COR-L47 (cell line): ENCODE results near the gene CBY3.
"Not testable (repeated sequence)": the region's sequence is repeated elsewhere in the genome, so short reads cannot be mapped to it uniquely, and the experiment has no call there.

Source experiments
- DNase-seq: peaks from one replicate; lab custom pipeline; 2025; lab: John Stamatoyannopoulos, UW

The CBY3 gene

DNA sequence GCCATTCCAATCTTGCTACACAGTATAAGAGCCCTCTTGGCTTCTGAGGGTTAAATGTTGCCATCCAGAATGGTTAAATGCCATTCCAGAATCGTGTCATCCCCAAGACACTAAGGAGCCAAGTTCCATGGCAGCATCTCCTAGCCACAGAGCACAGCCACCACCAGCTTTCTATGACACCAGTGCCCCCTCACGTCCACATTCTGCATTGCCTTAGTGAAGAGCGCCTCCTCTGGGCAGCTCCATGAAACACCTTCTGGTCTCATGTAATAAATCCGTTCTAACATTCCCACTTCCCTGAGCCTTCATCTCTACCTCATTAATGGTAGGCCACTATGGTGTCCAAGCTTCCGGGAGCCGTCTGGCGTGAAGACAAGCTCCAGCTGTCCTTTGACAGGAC is 12.4 kb downstream of the CBY3 start:
- DNase-seq, result no peak

DNA sequence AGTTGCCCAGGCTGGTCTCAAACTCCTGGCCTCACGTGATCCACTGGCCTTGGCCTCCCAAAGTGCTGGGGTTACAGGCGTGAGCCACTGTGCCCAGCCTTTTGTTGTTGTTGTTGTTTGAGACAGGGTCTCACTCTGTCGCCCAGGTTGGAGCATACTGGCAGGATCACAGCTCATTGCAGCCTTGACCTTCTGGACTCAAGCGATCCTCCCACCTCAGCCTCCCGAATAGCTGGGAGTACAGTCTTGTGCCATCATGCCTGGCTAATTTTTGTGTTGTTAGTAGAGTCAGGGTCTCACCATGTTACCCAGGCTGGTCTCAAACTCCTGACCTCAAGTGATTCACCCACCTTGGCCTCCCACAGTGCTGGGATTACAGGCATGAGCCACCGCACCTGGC is 19.2 kb downstream of the CBY3 start:
- DNase-seq, result not testable (repeated sequence)

DNA sequence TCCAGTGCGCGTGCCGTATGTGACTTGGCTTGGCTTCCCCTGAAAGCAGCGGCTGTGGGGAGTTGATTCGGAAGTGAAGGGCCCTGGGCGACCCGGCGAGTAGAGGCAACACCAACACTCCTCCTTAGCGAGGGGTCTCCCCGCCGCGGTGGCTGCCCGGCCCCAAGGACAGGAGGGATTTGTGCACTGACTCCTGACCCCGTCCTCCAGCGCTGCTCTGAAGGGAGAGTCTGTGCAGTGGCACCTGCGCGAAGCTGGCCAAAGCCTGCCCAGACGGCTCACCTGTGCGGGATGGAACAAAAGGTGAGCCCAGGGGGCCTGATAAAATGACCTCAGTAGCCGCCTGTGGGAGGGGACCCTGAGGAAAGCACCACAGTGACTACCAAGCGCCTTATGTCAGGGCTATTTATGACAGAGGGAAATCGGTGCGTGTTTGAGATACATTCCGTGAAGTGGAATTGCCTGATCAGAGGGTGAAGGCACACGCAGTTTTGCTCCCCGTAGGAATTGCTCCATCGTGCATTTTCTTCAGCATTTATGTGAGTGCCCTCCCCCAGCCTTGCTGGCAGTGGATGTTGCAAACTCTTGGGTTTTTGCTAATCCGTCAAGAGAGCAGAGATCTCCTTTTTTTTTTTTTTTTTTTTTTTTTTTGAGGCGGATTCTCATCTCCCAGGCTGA is 22.5 kb downstream of the CBY3 start:
- DNase-seq, result not testable (repeated sequence)

DNA sequence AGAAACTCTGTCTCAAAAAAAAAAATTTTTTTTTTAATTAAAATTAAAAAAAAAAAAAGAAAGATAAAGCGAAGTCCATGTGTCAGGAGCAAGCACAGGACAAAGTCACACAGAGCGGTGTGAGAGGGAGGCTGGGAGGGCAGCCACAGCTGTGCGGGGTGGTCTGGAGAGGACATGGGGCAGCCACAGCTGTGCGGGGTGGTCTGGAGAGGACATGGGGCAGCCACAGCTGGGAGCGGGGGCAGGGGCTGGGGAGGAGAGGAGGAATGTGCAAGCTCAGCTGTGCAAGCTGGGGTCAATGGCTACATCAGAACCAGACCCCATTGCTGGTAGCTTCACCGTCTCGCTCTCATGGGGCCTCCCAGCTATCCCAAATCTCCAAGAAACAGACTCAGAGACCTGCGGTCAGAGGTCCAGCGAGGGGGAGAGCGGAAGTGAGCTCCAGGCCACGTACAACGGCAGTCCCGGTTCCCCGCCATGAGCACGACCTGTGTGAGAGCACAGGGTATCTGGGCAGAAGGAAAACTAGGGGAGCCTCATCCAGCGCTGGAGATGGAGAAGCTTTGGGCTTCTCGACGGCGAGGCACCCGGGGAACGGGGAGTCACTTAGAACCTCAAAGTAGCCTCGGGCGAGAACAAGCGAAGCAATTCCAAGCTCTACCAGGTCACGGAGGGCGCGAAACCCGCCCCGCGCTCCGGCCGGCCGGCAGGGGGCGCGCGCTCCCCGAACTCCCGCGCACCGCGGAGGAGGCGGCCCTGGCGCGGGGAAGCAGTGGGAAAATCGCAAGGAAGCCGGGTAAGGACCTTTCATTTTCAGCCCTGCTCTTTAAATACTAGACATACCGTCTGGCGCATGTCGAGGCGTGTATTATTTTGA is 23.3 kb downstream of the CBY3 start:
- DNase-seq, result not testable (repeated sequence)

DNA sequence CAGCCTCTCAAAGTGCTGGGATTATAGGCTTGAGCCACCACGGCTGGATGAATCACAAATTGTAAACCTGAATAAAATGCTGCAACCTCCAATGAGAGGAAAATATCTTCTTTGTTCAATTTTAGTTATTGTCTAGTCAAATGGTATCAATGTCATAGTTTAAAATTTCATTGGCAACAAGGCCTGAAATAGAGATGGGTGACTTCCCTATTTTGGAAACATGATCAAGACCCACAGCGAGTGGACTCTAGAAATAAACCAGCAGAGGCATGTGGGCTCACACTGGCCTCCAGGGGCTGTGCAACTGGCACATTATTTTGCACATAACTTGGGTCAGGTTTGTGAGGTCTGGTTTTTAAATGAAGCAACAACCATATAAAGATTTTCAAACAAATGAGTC is 27.7 kb downstream of the CBY3 start:
- not testable (repeated sequence) for DNase-seq

DNA sequence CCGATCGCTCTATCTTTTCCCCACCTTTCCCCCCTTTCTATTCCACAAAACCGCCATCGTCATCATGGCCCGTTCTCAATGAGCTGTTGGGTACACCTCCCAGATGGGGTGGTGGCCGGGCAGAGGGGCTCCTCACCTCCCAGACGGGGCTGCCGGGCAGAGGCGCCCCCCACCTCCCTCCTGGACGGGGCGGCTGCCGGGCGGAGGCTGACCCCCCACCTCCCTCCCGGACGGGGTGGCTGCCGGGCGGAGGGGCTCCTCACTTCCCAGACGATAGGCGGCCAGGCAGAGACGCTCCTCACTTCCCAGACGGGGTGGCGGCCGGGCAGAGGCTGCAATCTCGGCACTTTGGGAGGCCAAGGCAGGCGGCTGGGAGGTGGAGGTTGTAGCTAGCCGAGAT is 30.6 kb downstream of the CBY3 start:
- not testable (repeated sequence) for DNase-seq

DNA sequence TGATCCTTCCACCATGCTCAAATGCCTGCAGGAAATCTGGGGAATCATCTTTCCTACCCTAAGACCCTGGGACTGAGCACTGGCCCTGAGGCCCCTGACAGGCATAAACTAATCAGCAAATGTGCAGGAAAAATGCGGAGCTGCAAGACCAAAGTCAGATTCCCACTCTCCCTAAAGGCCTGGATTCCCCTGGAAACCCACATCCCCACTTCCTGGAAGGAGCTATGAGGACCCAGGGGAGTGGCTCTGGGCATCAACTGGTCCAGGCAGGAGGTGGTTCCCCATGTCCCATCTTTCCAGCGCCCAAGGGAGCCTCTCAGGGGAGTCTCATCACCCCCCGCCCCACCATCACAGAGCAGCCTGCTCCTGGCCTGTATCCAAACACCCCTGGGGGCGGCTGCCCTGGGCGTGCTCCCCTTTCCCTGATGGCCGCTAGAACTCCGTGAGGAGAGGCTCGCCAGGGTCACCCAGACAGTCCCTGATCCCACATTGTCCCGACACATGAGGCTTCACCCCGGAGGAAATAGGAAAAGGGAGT is 31.6 kb downstream of the CBY3 start:
- not testable (repeated sequence) for DNase-seq

DNA sequence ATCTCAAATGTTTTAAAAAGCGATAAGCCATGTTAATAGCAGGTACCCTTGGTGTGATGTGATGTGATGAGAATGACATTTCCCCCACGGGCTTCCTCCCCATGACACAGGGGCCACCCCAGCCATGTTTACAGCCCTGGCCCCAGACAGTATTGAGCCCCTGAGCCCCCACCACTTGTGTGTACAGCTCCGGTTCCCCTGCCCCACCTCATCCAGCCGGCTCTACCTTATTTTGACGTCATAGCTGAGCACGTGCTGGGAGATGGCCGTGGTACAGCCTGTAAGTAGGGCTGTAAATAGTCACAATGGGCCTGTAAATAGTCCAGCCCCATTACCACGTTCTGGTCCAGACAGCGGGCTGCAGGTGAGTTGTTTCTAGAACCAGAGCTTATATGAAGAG is 32.4 kb downstream of the CBY3 start:
- DNase-seq, result no peak

DNA sequence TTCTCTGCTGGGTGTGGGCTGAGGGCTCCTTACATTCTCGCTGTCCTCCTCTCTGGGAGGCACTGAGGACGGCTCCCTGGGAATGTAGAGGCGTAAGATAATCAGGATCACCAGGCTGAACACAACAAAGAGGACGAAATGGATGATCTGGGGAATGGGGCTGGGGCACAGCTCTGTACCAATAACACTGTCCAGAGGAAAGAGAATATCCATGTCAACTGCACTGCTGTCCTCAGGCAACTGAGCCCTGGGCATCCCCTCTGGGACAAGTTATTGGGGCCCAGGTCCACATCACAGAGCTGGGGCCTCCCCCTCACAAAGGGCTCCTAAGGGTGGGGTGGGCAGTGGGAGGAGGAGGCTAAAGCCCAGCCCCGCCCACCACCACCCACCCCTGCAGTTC is 36.1 kb downstream of the CBY3 start:
- DNase-seq, result not testable (repeated sequence)

DNA sequence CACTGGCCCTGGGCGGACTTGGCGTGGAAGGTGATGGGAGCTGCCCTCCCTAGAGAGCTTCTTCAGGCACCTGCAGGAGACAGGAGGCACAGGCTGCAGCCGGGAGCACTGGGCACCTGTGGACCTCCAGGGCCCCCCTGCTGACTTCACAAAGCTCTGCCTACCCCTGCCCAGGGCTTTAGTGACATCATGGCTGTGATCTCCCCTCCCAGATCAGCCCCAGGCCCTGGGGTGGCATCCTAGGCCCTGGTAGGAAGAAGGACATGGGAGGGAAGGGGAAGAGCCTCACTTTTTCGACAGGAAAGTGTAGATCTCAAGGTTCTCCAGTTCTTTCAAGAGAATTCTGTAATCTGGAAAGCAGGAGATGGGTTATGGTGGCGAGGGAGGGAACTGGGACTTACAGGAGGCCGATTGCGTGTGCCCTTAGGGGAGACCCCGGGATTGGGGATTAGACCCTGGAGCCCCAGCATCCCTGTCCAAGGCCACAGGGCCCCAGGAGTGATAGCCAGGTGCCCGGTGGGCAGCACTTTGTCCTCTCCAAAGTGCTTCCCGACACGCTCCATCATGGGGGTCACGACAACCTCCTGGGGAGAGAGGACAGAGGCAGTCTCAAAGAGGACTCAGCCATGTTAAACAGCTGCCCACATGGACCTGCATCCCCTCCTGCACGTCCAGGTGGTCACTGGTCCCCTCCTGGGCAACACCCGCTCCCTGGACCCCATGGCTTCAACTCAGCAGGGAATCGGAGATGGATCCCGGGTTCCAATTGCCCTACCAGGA is 37.5 kb downstream of the CBY3 start:
- DNase-seq, result not testable (repeated sequence)

DNA sequence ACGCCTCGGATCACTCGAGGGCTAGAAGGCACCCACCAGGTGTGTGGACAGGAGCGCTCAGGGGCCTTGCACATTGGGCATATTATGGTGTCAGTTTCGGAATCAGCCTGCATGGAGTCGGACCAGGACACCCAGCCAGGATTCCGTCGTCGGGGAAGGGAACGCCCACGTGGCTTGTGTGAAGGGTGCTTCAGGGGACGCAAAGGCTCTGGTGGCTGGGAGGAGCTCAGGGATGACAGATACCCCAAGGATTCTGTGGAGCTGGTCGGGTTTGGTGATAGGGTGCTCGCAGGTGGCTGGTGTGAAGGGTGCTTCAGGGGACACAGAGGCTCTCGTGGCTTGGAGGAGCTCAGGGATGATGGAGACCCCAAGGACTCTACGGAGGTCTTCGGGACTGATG is 38.2 kb downstream of the CBY3 start:
- not testable (repeated sequence) for DNase-seq

DNA sequence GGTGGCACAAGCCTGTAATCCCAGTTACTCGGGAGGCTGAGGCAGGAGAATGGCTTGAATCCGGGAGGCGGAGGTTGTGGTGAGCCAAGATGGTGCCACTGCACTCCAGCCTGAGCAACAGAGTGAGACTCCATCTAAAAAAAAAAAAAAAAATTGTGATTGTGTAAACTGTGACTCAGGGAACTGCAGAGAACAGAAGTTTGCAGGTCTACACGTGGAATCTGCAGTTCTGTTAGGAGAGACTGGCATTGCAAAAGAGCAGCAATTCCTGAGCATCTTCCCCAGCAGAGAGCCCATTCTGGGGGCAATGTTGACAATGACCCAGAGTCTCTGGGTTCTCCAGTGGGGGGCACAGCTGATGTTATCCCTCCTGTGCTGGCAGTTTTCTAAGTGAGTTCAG is 39.1 kb downstream of the CBY3 start:
- not testable (repeated sequence) for DNase-seq

DNA sequence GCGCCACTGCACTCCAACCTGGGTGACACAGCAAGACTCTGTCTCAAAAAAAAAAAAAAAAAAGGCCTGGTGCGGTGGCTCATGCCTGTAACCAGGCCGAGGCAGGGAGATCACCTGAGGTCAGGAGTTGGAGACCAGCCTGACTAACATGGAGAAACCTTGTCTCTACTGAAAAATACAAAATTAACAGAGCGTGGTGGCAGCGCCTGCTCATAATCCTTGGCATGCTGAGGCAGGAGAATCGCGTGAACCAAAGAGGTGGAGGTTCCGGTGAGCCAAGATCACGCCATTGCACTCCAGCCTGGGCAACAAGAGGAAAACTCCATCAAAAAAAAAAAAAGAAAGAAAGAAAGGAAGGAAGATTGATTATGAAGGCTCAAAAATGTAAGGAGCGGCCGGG is 41.5 kb downstream of the CBY3 start:
- not testable (repeated sequence) for DNase-seq

DNA sequence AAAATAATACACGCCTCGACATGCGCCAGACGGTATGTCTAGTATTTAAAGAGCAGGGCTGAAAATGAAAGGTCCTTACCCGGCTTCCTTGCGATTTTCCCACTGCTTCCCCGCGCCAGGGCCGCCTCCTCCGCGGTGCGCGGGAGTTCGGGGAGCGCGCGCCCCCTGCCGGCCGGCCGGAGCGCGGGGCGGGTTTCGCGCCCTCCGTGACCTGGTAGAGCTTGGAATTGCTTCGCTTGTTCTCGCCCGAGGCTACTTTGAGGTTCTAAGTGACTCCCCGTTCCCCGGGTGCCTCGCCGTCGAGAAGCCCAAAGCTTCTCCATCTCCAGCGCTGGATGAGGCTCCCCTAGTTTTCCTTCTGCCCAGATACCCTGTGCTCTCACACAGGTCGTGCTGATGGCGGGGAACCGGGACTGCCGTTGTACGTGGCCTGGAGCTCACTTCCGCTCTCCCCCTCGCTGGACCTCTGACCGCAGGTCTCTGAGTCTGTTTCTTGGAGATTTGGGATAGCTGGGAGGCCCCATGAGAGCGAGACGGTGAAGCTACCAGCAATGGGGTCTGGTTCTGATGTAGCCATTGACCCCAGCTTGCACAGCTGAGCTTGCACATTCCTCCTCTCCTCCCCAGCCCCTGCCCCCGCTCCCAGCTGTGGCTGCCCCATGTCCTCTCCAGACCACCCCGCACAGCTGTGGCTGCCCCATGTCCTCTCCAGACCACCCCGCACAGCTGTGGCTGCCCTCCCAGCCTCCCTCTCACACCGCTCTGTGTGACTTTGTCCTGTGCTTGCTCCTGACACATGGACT is 46.3 kb downstream of the CBY3 start:
- DNase-seq, result not testable (repeated sequence)

DNA sequence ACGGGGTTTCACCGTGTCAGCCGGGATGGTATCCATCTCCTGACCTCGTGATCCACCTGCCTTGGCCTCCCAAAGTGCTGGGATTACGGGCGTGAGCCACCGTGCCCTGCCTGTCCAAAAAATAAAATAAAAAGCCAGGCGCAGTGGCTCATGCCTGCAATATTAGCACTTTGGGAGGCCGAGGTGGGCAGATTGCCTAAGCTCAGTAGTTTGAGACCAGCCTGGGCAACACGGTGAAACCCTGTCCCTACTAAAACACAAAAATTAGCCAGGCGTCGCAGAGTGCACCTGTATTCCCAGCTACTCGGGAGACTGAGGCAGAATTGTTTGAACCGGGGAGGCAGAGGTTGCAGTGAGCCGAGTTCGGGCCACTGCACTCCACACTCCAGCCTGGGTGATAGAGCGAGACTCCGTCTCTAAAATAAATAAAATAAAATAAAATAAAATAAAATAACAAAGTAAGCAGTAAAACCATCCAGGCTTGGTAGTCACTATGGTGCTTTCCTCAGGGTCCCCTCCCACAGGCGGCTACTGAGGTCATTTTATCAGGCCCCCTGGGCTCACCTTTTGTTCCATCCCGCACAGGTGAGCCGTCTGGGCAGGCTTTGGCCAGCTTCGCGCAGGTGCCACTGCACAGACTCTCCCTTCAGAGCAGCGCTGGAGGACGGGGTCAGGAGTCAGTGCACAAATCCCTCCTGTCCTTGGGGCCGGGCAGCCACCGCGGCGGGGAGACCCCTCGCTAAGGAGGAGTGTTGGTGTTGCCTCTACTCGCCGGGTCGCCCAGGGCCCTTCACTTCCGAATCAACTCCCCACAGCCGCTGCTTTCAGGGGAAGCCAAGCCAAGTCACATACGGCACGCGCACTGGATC is 47.1 kb downstream of the CBY3 start:
- not testable (repeated sequence) for DNase-seq
